ENCODE results near the gene COX7B.

- TF ChIP-seq CTCF (IDR thresholded peaks at IDR 0.05; ENCODE audit: control extremely low read depth in 1 of 3, insufficient read depth in 1 of 3, low read depth in 1 of 3, low read length in 3 of 3) (no peak), ATF2 (IDR thresholded peaks at IDR 0.05; ENCODE audit: low read length) (no peak), MAFK (IDR thresholded peaks at IDR 0.05; ENCODE audit: low read depth, low read length) (no peak), GTF2F1 (IDR thresholded peaks at IDR 0.05; ENCODE audit: borderline replicate concordance, low read depth, low read length) (no peak), EZH2 (IDR thresholded peaks at IDR 0.05; ENCODE audit: low read depth, low read length, severe bottlenecking) (no peak), POLR2A (IDR thresholded peaks at IDR 0.05; ENCODE audit: control extremely low read depth in 1 of 2, low read depth in 2 of 2, low read length in 2 of 2) (no peak), SRF (IDR thresholded peaks at IDR 0.05; ENCODE audit: low read depth, low read length) (no peak), CTBP2 (IDR thresholded peaks at IDR 0.05; ENCODE audit: borderline replicate concordance, insufficient read depth, insufficient read length, low read length) (no peak), ZNF274 (IDR thresholded peaks at IDR 0.05; ENCODE audit: borderline replicate concordance, extremely low read depth, low read length) (no peak), SIRT6 (IDR thresholded peaks at IDR 0.05; ENCODE audit: low read length) (no peak), POLR2AphosphoS5 (IDR thresholded peaks at IDR 0.05; ENCODE audit: low read depth, low read length) (no peak), SIN3A (conservative IDR thresholded peaks at IDR 0.05 in 1 of 2, IDR thresholded peaks at IDR 0.05 in 1 of 2; ENCODE audit: low read depth in 1 of 2, low read length in 2 of 2) (no peak), RAD21 (IDR thresholded peaks at IDR 0.05 in 1 of 2, conservative IDR thresholded peaks at IDR 0.05 in 1 of 2; ENCODE audit: low read depth in 2 of 2, low read length in 2 of 2) (no peak), TCF12 (IDR thresholded peaks at IDR 0.05; ENCODE audit: low read depth, low read length) (no peak)
These were observed 54.4 kb downstream of the COX7B start for GRCh38 chrX:77953708-77954107.
